ENCODE results near the gene STOML1.
"Not testable (repeated sequence)": the region's sequence is repeated elsewhere in the genome, so short reads cannot be mapped to it uniquely, and the experiment has no call there.

STOML1 gene

DNA sequence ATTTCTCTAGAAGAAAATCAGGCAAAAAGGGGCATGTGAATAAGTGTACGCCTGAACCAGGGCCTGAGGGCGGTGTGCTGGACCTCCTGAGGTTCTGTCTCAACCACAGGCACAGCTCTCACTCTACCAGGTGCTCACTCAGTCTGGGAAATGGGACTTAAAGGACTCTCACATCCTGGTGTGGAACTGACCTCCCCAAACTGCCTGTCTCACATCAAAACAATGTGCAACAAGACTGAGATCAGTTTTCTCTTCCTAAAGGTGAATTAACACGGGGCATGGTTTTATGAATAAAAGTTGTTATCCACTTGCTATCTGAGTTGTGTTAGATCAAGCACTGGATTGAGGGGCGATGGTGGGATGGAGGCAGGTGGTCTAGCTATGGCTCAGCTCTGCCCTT, 4.8 kb downstream of the STOML1 start:
- no peak for DNase-seq (ENCODE audit: low spot score)

DNA sequence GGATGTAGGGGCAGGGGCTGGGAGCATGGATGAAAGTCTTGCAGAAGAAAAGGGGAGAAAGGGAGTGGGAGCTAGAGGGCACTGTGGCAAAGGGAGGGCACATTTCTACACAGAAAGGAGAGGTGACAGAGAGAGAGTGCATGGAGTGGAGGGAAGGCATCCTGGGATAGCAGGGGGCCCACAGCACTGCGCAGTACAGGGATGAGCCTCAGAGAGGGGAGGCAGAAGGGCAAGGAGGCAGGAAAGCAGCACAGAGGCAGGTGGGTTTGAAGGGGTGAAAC, 5.4 kb downstream of the STOML1 start:
- no peak for DNase-seq (ENCODE audit: low spot score)

DNA sequence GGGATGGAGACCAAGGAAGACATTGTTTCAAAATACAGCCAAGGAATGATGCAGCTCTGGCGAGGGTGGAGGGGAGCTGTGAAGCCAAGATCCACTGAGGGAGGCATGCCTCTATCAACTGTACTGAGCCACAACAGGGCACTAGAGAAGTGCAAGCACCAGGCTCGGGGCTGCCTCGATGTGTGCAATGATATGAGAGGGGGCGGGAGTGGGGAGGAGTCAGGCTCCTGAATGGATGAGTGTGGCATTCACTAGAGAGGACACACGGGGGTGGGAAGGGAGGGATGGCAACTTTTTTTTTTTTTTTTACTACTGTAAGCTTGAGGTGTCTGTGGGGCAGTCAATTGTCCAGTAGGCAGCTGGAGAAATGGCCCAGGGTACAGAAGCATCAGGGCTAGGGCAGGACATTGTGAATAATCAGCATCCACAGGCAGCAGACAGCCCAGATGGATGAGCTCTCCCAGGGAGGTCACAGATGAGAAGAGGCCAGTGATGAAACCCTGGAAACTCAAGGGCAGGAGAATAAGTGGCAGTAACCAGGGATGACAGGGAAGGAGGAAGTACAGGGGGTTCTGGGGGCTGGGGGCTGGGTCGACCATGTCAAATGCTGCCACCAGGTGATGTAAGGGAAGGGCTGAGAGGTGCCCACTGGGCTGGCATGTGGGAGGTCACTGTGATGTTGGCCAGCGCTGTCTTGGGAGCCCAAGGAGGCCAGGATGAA, 5.9 kb downstream of the STOML1 start:
- no peak for DNase-seq (ENCODE audit: low spot score)

DNA sequence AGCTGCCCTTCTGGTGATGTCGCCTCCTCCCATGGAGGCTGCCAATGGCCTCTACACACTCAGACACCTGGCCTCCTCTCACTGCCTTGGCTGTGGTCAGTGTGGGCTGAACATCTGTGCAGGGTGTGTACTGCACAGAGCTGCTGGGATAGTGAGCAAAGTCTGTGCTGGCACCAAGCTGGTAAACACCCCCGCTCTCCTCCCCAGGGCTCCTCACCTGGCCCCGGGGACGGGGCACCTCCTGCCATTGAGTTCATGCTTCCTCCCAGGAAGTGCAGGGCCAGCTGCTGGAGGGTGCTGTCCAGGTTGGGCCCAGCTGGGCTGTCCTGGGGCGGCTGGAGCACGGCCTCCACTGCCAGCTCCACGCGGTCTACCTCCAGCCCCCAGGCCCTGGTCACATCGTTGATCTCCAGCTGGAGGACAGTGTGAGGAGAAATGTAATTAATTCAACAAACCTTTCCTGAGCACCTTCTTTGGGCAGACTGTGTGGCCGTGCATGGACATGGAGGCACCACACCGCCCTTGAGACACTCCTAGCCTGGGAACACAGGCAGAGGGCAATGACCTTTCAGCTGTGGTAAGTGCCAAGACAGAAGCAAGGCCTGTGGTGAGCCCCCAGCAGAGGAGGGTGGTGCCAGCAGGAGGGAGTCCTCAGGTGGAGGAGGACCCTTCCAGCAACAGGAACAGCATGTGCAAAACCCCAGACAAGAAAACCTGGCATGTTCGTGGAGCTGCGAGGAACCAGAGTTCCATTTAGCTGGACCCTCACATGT, 6.8 kb downstream of the STOML1 start:
- DNase-seq (ENCODE audit: low spot score), result no peak

DNA sequence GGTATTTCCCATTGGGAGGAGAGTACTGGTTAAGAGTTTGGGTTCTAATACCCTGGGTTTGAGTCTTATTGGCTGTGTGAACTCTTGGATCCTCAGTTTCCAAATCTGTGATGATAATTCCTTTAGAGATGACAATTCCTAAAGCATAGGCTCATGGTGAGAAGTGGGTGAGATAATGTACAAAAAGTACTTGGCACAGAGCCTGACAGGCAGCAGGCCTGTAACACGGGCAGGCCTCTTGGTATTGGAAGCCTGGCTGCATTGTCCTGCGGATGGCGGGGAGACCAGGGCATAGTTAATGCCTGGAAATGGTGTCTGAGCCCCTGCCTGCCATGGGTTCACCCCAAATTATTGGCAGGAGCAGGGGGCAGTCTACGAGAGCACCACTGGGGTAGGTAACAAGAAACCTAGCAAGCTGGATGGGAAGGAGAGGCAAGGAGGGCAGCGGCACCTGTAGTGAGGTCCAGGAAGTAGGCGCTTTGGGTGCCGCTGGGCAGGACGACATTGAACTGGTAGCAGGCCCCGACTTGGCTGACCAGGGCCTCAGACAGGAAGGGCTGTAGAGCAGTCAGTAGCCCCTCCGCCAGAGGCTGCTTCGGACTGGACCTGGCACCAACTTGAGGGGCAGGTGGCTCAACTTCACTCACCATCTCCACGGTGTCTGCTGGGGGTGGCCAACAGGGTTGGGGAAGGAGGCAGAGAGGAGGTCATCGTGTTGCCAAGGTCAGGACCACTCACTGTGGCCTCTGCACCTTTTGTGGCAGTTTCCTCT, 7.7 kb downstream of the STOML1 start:
- no peak for DNase-seq (ENCODE audit: low spot score)

GRCh38 chr15:73983773-73984172, 8.3 kb downstream of the STOML1 start:
- no peak for DNase-seq (ENCODE audit: low spot score)

DNA sequence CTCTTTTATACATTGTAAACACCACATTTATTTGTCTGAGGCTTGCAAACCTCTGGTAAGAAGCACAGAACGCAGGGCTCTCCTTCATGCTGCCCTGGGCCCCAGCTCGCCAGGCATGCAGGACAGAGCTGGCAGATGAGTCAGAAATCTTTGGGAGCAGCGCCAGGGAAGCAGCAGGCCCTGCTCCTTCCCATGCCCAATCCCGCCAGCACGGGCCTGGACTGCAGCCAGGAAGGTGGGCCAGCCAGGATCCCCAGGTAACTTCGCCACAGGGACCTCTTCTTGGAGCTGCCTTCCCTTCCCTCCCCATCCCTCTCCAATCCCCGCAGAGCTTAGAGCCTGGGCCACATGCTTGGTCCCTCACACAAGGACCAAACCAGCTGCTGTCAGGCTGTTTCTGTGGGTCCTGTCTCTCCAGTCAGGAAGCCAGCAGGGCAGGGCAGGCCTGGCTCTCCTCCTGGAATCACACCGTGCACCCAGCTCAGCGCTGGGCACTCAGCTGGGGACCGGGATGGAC, 8.8 kb downstream of the STOML1 start:
- DNase-seq (ENCODE audit: low spot score), result no peak

GRCh38 chr15:73982222-73982962, 9.7 kb downstream of the STOML1 start:
- DNase-seq (ENCODE audit: low spot score), result no peak

GRCh38 chr15:73981761-73982221, 10.3 kb downstream of the STOML1 start:
- no peak for DNase-seq (ENCODE audit: low spot score)

DNA sequence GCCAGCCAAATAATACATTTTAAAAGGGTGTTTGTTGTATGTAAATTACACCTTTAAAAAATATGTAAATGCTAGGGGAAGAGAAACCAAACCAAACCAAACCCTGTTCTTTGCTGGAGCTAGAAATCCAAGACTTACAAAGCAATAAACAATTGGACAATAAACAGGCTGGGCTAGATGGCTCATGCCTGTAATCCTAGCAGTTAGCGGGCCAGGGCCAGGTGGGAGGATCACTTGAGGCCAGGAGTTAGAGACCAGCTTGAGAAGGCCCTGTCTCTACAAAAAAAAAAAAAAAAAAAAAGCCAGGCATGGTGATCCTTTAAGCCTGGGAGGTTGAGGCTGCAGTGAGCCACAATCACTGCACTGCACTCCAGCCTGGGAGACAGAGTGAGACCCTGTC, 12.5 kb downstream of the STOML1 start:
- no peak for DNase-seq (ENCODE audit: low spot score)

DNA sequence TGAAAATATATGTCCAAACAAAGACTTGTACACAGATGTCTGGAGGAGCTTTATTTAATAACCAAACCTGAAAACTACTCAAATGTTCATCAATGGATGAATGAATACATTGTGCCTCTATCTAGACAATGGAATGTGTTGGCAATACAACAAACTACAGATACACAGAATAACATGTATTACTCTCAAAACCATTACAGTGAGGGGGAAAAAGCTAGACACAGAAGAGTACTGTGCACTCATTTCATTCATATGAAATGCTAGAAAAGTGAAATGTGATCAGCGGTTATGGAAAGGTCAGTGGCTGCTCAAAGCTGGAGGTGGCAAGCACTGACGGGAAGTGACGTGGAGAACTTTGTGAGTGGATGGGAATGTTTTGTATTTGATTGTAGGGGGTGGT, 13.2 kb downstream of the STOML1 start:
- no peak for DNase-seq (ENCODE audit: low spot score)

DNA sequence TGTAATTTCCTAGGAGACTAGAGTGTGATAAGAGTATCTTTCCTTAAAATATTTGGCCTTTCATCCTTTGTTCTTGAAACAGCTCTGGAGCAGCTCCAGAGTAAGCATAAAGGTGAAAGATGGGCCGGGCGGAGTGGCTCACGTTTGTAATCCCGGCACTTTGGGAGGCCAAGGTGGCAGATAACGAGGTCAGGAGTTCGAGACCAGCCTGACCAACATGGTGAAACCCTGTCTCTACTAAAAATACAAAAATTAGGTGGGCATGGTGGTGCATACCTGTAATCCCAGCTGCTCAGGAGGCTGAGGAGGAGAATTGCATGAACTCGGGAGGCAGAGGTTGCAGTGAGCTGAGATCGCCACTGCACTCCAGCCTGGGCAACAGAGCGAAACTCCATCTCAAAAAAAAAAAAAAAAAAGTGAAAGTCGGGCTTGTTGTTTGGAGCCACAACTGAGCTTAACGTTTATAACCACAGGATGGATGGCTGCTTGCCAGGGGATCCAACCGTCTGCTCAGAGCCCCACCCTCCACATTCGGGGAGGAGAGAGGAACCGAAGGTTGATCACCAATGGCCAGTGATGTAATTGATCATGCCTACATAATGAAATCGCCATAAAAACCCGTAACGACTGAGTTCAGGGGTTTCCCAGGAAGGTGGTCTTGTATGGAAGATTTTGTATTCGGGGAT, 16.5 kb downstream of the STOML1 start:
- DNase-seq (ENCODE audit: low spot score), result peak; percentile 30

DNA sequence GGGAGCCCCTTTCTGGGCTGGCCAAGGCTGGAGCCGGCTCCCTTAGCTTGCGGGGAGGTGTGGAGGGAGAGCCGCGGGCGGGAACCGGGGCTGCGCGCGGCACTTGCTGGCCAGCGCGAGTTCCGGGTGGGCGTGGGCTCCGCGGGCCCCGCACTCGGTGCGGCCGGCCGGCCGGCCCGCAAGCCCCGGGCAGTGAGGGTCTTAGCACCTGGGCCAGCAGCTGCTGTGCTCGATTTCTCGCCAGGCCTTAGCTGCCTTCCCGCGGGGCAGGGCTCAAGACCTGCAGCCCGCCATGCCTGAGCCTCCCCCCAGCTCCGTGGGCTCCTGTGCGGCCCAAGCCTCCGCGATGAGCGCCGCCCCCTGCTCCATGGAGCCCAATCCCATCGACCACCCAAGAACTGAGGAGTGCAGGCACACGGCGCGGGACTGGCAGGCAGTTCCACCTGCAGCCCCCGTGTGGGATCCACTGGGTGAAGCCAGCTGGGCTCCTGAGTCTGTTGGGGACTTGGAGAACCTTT, 18.4 kb downstream of the STOML1 start:
- not testable (repeated sequence) for DNase-seq (ENCODE audit: low spot score)

- peak; percentile 80 for DNase-seq (ENCODE audit: low spot score)
Observed at GRCh38 chr15:73972984-73973682, 19.0 kb downstream of the STOML1 start.

DNA sequence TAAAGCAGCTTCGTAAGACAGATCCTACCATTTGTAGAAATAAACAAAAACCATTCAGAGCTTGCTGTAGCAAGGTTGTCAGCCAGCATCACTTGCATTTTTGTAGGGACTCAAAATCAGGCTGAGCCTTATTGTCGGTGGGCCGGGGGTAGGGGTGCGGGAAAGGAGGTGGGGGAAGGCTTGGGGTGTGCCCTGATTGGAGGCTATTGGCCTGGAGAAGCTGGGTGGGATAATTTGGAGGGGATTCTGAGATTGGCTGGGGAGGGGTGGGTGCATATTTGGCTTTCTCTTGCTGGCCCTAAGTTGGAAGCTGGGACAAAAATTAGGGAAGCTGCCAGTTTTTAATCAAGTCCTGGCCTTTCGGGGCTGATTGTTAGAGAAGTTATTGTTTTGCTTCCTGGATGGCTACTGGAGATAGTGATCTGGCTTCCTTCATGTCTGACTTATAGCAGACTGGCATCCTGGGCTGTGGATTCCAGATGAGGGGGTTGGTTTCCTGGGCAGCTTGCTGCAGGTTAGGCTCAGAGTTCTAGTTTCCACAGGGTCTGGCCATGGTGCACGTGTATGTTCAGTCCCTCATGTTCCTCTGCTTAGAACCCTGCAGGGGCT, 22.8 kb downstream of the STOML1 start:
- DNase-seq (ENCODE audit: low spot score), result no peak

DNA sequence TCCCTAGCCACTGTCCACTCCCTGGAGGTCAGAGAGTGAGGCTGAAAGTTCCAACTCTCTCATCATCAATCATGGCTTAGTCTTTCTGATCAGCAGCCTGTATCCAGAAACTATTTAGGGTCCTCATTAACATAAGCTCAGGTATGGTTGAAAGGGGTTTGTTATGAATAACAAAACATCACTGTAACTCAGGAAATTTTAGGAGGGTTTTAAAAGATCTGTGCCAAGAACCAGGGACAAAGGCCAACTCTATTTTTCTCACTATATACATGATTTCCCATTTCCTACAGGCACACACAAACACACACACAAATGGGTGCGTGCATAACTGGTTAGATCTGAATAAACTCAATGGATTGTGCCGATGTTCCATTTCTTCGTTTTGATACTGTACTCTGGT, 23.6 kb downstream of the STOML1 start:
- no peak for DNase-seq (ENCODE audit: low spot score)

DNA sequence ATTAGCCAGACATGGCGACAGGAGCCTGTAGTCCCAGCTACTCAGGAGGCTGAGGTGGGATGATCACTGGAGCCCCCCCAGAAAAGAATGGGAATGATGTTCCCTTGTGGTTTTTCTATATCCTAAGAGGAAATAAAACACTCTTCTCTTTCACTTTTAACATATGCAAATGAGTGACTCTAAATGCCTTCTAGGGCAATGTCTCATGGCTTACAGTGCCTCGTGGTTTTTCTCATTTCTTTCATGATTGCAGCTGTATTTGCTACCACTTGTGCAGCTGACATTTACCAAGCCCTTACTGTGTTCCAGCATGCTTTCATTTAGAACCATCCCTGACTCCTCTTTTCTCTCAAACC, 26.4 kb downstream of the STOML1 start:
- peak; percentile 49 for DNase-seq (ENCODE audit: low spot score)

GRCh38 chr15:73965094-73965757, 26.9 kb downstream of the STOML1 start:
- no peak for DNase-seq (ENCODE audit: low spot score)

- peak; percentile 88 for DNase-seq (ENCODE audit: low spot score)
Observed at GRCh38 chr15:73964736-73965093, 27.4 kb downstream of the STOML1 start.

GRCh38 chr15:73962433-73962832, 29.7 kb downstream of the STOML1 start:
- no peak for DNase-seq (ENCODE audit: low spot score)
